ENCODE data around the gene TRAPPC2. TPM values are rescaled to one million over a fixed set of nuclear protein-coding genes. Genes with fewer than 3 reads are reported as not detected.

Gene TRAPPC2
- total RNA-seq, result 16.5 and 20.5 TPM in 2 replicates

GRCh38 chrX:13734278-13735172, at the start of gene TRAPPC2, which contains the start of gene OFD1:
TRAPPC2 (minus strand) TSS chrX:13734620; CDS start chrX:13719963, 14,657 bp downstream.
OFD1 (plus strand) TSS chrX:13734748; CDS start chrX:13735072, 324 bp downstream.

GRCh38 chrX:13688958-13689740, 45.3 kb downstream of the TRAPPC2 start, which contains the start of gene RAB9A:
RAB9A (plus strand) TSS chrX:13689128; CDS start chrX:13708747, 19,619 bp downstream.

Other genes with a start within 250 kb of the TRAPPC2 start
- gene EGFL6, start 165.0 kb downstream of the TRAPPC2 start, total RNA-seq, result not detected in 2 replicates
- gene TCEANC, start 81.5 kb downstream of the TRAPPC2 start, total RNA-seq, result 1.2 and 1.4 TPM in 2 replicates
- 20.7 and 25.8 TPM in 2 replicates for gene RAB9A, start 45.5 kb downstream of the TRAPPC2 start, total RNA-seq
- gene OFD1, start 128 bp upstream of the TRAPPC2 start, total RNA-seq, result 14.2 and 15.5 TPM in 2 replicates
- 1.3 and 1.9 TPM in 2 replicates for gene GPM6B, start 82.5 kb upstream of the TRAPPC2 start, total RNA-seq